Kidney epithelial cell (primary cell): ENCODE results near the gene ATP5ME. TPM values are rescaled to one million over a fixed set of nuclear protein-coding genes. Genes with fewer than 3 reads are reported as not detected.
A peak's percentile ranks its signal among the peaks of the same experiment; 100 is the strongest.

ENCODE experiments used
- DNase-seq: peaks from one replicate; pipeline ENCODE4 v3.0.0-alpha.2; 2010; ENCODE audit warnings: low read depth
- H3K27me3 ChIP-seq: 2 replicates; pipeline ENCODE4 v1.6.0; 2011; ENCODE audit warnings: low read length; ENCODE audit not compliant: control insufficient read depth, insufficient read depth
- H3K36me3 ChIP-seq: 2 replicates; pipeline ENCODE4 v1.5.1; 2011; ENCODE audit warnings: low read length; ENCODE audit not compliant: control insufficient read depth, insufficient read depth
- H3K4me3 ChIP-seq: 2 replicates; pipeline ENCODE4 v1.5.1; 2011; ENCODE audit warnings: low read depth, mild to moderate bottlenecking, control low read depth, low read length
- CTCF ChIP-seq: IDR thresholded peaks from 2 replicates; pipeline ENCODE4 v1.5.1; 2011; ENCODE audit warnings: mild to moderate bottlenecking, moderate library complexity, low read length, control low read depth, inconsistent platforms; ENCODE audit not compliant: insufficient read depth, poor library complexity, severe bottlenecking
- total RNA-seq: library from RNA; depleted of rRNA; stranded (reverse); fragments of >200 nt; gene quantifications from 2 replicates; pipeline ENCODE4 v1.2.3, GENCODE V29; 2015

The ATP5ME gene
- total RNA-seq, 1 donor from 2014 or later, result 116 TPM

- peak; percentile 39 for DNase-seq
- Histone ChIP-seq H3K27me3 (peaks cover 2% of the 10 kb centered on the region), H3K4me3 (peak within 1 kb of the TSS; percentile 94), H3K36me3 (peaks cover 1% of the 10 kb centered on the region)
- no peak for TF ChIP-seq CTCF
Measured at GRCh38 chr4:705278-706082, 31.4 kb upstream of the ATP5ME start, which contains the start of gene PCGF3. Gene PCGF3 (plus strand): TSS chr4:705832. CDS start chr4:733681, 27,849 bp downstream.

- H3K4me3 ChIP-seq, result peak overlapping the region; percentile 44
- peaks cover 1% of the 10 kb centered on the region for H3K36me3 ChIP-seq
- TF ChIP-seq CTCF, result no peak
- H3K27me3 ChIP-seq, result peaks cover 2% of the 10 kb centered on the region
- no peak for DNase-seq
Measured at GRCh38 chr4:704971-705277, 30.8 kb upstream of the ATP5ME start.

- DNase-seq, result no peak
- no peak for TF ChIP-seq CTCF
- peaks cover 2% of the 10 kb centered on the region for H3K27me3 ChIP-seq
- no peak overlapping the region for H3K4me3 ChIP-seq
- H3K36me3 ChIP-seq, result peaks cover 1% of the 10 kb centered on the region
Measured at GRCh38 chr4:704198-704891, 30.3 kb upstream of the ATP5ME start.

- no peak for TF ChIP-seq CTCF
- H3K36me3 ChIP-seq, result peaks cover 1% of the 10 kb centered on the region
- DNase-seq, result no peak
- H3K27me3 ChIP-seq, result peaks cover 2% of the 10 kb centered on the region
- H3K4me3 ChIP-seq, result no peak overlapping the region
Measured at GRCh38 chr4:703336-704197, 29.5 kb upstream of the ATP5ME start.

GRCh38 chr4:702618-703048 is 28.6 kb upstream of the ATP5ME start:
- TF ChIP-seq CTCF, result no peak
- DNase-seq, result no peak

More at GRCh38 chr4:702618-703048, 28.6 kb upstream of the ATP5ME start:
- Histone ChIP-seq H3K4me3 (no peak overlapping the region), H3K36me3 (no peaks in the 10 kb centered on the region), H3K27me3 (peaks cover 2% of the 10 kb centered on the region)
